T-helper 2 cell treated with Interferon-gamma antibody and Interleukin-4, amounts not matched to agents 5 μg/mL and 100 μg/mL, for 36 hours (primary cell): ENCODE data around the gene GTF2H2C.
"Not testable (repeated sequence)": the region's sequence is repeated elsewhere in the genome, so short reads cannot be mapped to it uniquely, and the experiment has no call there.

Experiments used
- DNase-seq: peaks from one replicate; pipeline ENCODE4 v3.0.0; 2021; ENCODE audit warnings: low spot score
- H3K27ac Mint-ChIP-seq: one replicate; pipeline ENCODE4 v1.8.0; 2021; ENCODE audit warnings: mild to moderate bottlenecking, mixed read lengths
- H3K27me3 Mint-ChIP-seq: one replicate; pipeline ENCODE4 v1.8.0; 2021; ENCODE audit warnings: low read depth, mixed read lengths
- H3K36me3 Mint-ChIP-seq: one replicate; pipeline ENCODE4 v1.8.0; 2021; ENCODE audit warnings: low read depth, mixed read lengths
- H3K4me1 Mint-ChIP-seq: one replicate; pipeline ENCODE4 v1.8.0; 2021; ENCODE audit warnings: low read depth, mixed read lengths
- H3K4me3 Mint-ChIP-seq: one replicate; pipeline ENCODE4 v1.8.0; 2022; ENCODE audit warnings: mild to moderate bottlenecking, moderate library complexity, mixed read lengths
- H3K9me3 Mint-ChIP-seq: one replicate; pipeline ENCODE4 v1.8.0; 2021; ENCODE audit warnings: mixed read lengths

GTF2H2C gene

GRCh38 chr5:69608861-69609496, 49.0 kb downstream of the GTF2H2C start:
- H3K27me3 Mint-ChIP-seq, H3K27ac Mint-ChIP-seq, H3K36me3 Mint-ChIP-seq, H3K4me3 Mint-ChIP-seq, H3K4me1 Mint-ChIP-seq, DNase-seq, H3K9me3 Mint-ChIP-seq: not testable (repeated sequence)

- not testable (repeated sequence) for H3K27ac Mint-ChIP-seq, H3K9me3 Mint-ChIP-seq, H3K27me3 Mint-ChIP-seq, H3K4me3 Mint-ChIP-seq, H3K4me1 Mint-ChIP-seq, DNase-seq, H3K36me3 Mint-ChIP-seq
Measured at GRCh38 chr5:69614843-69615242, 54.9 kb downstream of the GTF2H2C start.

DNA sequence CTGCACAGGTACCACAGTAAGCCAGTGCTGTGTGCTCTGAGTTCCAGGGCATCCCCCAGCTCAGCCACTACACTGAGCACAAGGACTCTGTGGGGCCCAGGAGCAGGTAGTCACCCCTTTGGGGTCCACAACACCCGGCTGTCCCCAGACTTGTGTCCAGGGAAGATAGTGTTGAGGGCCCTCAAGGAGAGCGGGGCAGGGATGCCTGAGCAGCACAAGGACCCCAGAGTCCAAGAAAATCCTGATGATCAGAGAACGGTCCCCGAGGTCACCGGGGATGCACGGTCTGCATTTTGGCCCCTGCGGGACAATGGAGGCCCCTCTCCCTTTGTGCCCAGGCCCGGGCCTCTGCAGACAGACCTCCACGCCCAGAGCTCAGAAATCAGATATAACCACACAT, 71.9 kb downstream of the GTF2H2C start:
- not testable (repeated sequence) for H3K4me3 Mint-ChIP-seq, H3K9me3 Mint-ChIP-seq, H3K27ac Mint-ChIP-seq, H3K4me1 Mint-ChIP-seq, H3K36me3 Mint-ChIP-seq, DNase-seq, H3K27me3 Mint-ChIP-seq
